Activated CD4-positive, alpha-beta T cell treated with anti-CD3 and anti-CD28 coated beads for 24 hours (primary cell): ENCODE results near the gene ZNF337.
A peak's percentile ranks its signal among the peaks of the same experiment; 100 is the strongest.
"Not testable (repeated sequence)": the region's sequence is repeated elsewhere in the genome, so short reads cannot be mapped to it uniquely, and the experiment has no call there.

Source experiments
- DNase-seq, 2 donors: peaks; one replicate each; pipeline ENCODE4 v3.0.0-alpha.2; 2020; ENCODE audit warnings: low read depth in 2 of 2

ZNF337 gene

GRCh38 chr20:25696371-25697131, at the start of gene ZNF337:
Gene ZNF337 (minus strand): TSS chr20:25696853. CDS start chr20:25686417, 10,436 bp downstream.
- DNase-seq = peak; percentile 90

- no peak for DNase-seq
These were observed 49.1 kb upstream of the ZNF337 start for GRCh38 chr20:25745738-25746137.

GRCh38 chr20:25745100-25745499, 48.4 kb upstream of the ZNF337 start:
- DNase-seq = no peak

DNA sequence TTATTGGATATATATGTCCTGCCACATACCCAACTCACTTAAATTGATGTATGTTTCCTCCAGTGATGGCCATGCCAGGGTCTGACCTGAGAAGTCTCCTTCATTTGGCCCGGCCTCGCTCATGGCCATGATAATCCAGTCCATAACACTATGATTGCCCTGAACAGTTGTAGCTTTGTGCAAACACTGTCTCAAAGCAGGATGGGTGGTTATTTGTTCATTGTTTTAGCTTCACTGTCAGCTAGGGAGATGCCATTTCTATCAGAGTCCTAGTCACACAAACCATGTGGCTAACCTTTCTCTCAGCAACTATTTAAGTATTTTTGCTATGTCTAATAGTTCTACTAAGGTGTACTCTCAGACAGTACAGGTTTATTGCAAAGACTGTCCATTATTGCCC, 47.6 kb upstream of the ZNF337 start:
- DNase-seq = no peak

GRCh38 chr20:25741088-25741487, 44.4 kb upstream of the ZNF337 start:
- no peak for DNase-seq

- DNase-seq = no peak
These were observed 43.1 kb upstream of the ZNF337 start for GRCh38 chr20:25739615-25740320.

GRCh38 chr20:25738198-25738597, 41.5 kb upstream of the ZNF337 start:
- no peak for DNase-seq

GRCh38 chr20:25733903-25734302, 37.2 kb upstream of the ZNF337 start:
- DNase-seq = no peak

GRCh38 chr20:25730862-25731261, 34.2 kb upstream of the ZNF337 start:
- no peak for DNase-seq

DNA sequence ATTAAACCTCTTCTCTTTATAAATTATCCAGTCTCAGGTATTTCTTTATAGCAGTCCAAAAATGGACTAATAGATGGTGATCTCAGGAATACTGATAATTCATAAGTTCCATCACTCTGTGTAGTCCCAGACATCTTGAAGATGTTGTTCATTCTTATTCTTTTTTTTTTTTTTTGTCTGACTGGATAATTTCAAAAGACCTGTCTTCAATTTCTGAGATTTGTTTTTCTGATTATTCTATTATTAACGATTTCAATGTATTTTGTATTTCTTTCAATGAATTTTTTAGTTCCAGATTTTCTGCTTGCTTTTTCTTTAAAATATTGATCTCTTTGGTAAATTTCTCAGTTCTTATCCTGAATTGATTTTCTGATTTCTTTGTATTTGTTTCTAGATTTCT, 29.7 kb upstream of the ZNF337 start:
- DNase-seq = no peak

DNA sequence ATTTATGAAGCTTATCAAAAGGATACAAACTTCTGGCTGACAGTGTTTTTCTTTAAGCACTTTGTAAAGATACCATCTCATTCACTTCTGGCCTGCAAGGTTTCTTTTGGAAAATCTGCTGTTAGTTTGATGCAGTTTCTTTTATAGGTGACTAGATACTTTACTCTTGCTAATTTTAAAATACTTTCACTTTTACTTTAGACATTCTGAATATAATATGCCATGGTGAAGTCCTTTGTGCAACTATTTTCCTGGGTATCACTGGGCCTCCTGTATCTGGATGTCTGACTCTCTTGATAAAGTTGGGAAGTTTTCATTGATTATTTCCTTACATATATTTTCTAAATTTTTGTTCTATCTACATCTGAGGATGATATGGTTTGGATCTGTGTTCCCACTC, 29.0 kb upstream of the ZNF337 start:
- DNase-seq = no peak

DNA sequence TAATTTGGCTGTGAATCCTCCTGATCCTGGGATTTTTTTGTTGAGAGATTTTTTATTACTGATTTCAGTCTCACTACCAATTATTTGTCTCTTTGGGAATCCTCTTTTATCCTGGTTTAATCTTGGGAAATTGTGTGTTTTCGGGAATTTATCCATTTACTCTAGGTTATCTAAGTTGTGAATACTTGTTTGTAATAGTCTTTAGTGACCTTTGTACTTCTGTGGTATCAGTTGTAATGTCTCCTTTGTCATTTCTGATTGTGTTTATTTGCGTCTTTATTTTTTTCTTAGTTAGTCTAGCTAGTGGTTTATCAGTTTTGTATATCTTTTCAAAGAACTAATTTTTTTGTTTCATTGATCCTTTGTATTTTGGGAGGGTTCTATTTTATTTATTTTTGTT, 27.3 kb upstream of the ZNF337 start:
- no peak for DNase-seq

- DNase-seq = no peak
These were observed 23.6 kb upstream of the ZNF337 start for GRCh38 chr20:25720285-25720684.

DNA sequence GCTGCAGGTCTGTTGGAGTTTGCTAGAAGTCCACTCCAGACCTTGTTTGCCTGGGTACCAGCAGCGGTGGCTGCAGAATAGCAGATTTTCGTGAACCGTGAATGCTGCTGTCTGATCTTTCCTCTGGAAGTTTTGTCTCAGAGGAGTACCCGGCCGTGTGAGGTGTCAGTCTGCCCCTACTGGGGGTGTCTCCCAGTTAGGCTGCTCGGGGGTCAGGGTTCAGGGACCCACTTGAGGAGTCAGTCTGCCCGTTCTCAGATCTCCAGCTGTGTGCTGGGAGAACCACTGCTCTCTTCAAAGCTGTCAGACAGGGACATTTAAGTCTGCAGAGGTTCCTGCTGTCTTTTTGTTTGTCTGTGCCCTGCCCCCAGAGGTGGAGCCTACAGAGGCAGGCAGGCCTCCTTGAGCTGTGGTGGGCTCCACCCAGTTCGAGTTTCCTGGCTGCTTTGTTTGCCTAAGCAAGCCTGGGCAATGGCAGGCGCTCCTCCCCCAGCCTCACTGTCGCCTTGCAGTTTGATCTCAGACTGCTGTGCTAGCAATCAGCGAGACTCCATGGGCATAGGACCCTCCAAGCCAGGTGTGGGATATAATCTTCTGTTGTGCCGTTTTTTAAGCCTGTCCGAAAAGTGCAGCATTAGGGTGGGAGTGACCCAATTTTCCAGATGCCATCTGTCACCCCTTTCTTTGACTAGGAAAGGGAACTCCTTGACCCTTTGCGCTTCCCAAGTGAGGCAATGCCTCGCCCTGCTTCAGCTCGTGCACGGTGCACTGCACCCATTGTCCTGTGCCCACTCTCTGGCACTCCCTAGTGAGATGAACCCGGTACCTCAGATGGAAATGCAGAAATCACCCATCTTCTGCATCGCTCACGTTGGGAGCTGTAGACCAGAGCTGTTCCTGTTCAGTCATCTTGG, 22.5 kb upstream of the ZNF337 start:
- DNase-seq = not testable (repeated sequence)

DNA sequence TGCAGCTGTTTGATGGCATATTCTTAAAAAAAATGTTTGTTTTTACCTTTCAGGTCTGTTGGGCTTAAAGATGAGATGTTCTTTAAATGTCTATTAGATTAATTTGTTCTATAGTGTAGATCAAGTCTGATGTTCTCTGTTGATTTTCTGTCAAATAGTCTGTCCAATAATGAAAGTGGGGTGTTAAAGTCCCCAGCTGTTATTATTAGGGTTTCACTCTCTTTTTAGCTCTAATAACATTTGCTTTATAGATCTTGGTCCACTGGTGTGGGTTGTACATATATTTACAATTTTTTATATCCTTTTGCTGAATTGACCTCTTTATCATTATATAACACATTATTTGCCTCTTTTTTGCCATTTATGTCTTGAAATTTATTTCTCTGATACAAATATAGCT, 11.0 kb upstream of the ZNF337 start:
- DNase-seq = no peak

DNA sequence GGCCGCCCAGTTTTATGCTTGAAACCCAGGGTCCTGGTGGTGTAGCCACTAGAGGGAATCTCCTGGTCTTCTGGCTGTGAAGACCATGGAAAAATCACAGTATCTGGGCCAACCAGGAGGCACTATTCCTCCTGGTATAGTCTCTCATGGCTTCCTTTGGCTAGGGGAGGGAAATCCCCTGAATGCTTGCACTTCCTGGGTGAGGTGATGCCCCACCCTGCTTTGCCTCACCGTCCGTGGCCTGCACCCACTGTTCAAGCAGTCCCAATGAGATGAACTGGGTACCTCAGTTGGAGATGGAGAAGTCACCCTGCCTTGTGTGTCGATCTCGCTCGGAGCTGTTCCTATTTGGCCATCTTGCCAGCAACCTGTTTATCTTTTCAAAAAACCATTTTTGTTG, 10.1 kb upstream of the ZNF337 start:
- DNase-seq = peak in 1 of 2 donors; percentile 18

DNA sequence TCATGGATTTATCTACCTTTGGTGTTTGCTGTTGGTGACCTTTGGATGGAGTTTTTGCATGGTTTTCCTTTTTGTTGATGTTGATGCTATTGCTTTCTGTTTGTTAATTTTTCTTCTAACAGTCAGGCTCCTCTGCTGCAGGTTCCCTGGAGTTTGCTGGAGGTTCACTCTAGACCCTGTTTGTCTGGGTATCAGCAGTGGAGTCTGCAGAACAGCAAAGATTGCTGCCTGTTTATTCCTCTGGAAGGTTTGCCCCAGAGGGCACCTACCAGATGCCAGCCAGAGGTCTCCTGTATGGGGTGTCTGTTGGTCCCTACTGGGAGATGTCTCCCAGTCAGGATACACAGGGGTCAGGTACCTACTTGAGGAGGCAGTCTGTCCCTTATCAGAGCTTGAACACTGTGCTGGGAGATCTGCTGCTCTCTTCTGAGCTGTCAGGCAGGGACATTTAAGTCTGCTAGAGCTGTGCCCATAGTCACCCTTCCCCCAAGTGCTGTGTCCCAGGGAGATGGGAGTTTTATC, 9.2 kb upstream of the ZNF337 start:
- DNase-seq = no peak

GRCh38 chr20:25704303-25704702, 7.7 kb upstream of the ZNF337 start:
- not testable (repeated sequence) for DNase-seq

GRCh38 chr20:25700835-25701234, 4.2 kb upstream of the ZNF337 start:
- DNase-seq = not testable (repeated sequence)

DNA sequence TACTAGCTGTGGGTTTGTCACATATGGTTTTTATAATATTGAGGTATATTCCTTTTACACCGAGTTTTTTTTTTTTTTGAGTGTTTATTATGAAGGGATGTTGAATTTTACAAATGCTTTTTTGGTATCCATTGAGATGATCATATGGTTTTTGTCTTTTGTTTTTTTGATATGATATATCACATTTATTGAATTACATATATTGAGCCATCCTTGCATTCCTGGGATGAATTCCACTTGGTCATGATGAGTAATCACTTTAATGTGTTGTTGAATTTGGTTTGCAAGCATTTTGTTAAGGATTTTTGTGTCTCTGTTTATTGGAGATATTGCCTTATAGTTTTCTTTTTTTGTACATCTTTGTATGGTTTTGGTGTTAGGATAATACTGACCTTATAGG, 3.3 kb upstream of the ZNF337 start:
- DNase-seq = no peak

DNA sequence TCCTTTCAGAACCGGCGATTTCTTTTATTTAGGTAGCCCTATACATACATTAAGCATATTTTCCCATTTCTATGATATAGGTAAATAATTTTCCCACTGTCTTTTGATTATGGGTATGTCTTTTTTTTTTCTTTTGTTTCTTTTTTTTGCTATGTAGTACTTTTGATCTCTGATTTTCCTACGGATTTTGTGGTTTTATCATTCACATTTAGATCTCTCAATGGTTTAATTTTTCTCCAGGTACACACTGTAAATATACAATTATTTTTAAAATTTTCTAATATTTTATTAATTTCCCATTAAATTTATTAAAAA, 436 bp upstream of the ZNF337 start:
- no peak for DNase-seq
